Suprapubic skin (tissue), 4 donors: Measurements from ENCODE around the gene KCNK18. TPM values are rescaled to one million over a fixed set of nuclear protein-coding genes. Genes with fewer than 3 reads are reported as not detected.

Source experiments
- DNase-seq, 2 donors: peaks; one replicate each; pipeline ENCODE4 v3.0.0-alpha.2; 2019; ENCODE audit warnings: low spot score in 2 of 2
- H3K27ac ChIP-seq: fragments of 200-600 bp; sonication (generic); one replicate; pipeline ENCODE4 v1.5.1; 2019
- H3K27me3 ChIP-seq: fragments of 200-600 bp; sonication (generic); one replicate; pipeline ENCODE4 v1.5.1; 2019
- H3K36me3 ChIP-seq: fragments of 200-600 bp; sonication (generic); one replicate; pipeline ENCODE4 v1.5.1; 2019
- H3K4me1 ChIP-seq: fragments of 200-600 bp; sonication (generic); one replicate; pipeline ENCODE4 v1.5.1; 2019
- H3K4me3 ChIP-seq: fragments of 200-600 bp; sonication (generic); one replicate; pipeline ENCODE4 v1.5.1; 2019; ENCODE audit warnings: mild to moderate bottlenecking
- H3K9me3 ChIP-seq: fragments of 200-600 bp; sonication (generic); one replicate; pipeline ENCODE4 v1.5.1; 2019
- CTCF ChIP-seq, 2 donors: fragments of 200-600 bp in 1 of 2; fragments of 450-650 bp in 1 of 2; sonication (generic) in 1 of 2; IDR thresholded peaks; one replicate each; pipeline ENCODE4 v1.5.1; 2016 to 2019; ENCODE audit warnings: antibody characterized with exemption in 2 of 2, mild to moderate bottlenecking in 1 of 2, moderate library complexity in 1 of 2
- EP300 ChIP-seq: sonication (generic); formaldehyde crosslinking; IDR thresholded peaks from one replicate; pipeline ENCODE4 v1.6.1; 2017; ENCODE audit warnings: antibody characterized with exemption
- POLR2A ChIP-seq, 2 donors: fragments of 450-650 bp; IDR thresholded peaks; one replicate each; pipeline ENCODE4 v1.6.1; 2017; ENCODE audit warnings: antibody characterized with exemption in 2 of 2, mild to moderate bottlenecking in 2 of 2, moderate library complexity in 2 of 2
- POLR2AphosphoS5 ChIP-seq, 3 donors: sonication (generic); formaldehyde crosslinking; IDR thresholded peaks; one replicate each; pipeline ENCODE4 v1.6.1; 2017; ENCODE audit warnings: antibody characterized with exemption in 3 of 3
- WGBS: methylation state at CpG from one replicate; pipeline ENCODE4 v1.1.5; 2018; 5-methylcytosine and 5-hydroxymethylcytosine counted together
- total RNA-seq, 4 donors: library from RNA; depleted of rRNA; stranded (reverse); fragments of >200 nt; gene quantifications; one replicate each; pipeline ENCODE4 v1.1.0, GENCODE V29; 2016

The KCNK18 gene
- total RNA-seq, 4 donors from 2014 or later: not detected

- Histone ChIP-seq H3K27ac (no peak overlapping the region), H3K4me1 (no peaks in the 10 kb centered on the region), H3K36me3 (no peaks in the 10 kb centered on the region), H3K4me3 (no peak overlapping the region), H3K9me3 (no peaks in the 10 kb centered on the region), H3K27me3 (peaks cover 19% of the 10 kb centered on the region)
- no peak for TF ChIP-seq POLR2AphosphoS5 (IDR thresholded peaks at IDR 0.05)
- no peak for TF ChIP-seq EP300
- TF ChIP-seq POLR2A (IDR thresholded peaks at IDR 0.05): no peak
- TF ChIP-seq CTCF (IDR thresholded peaks at IDR 0.05): no peak
- 96% methylated on average over 7 of the region's 9 CpGs for WGBS
- no peak for DNase-seq
Measured at GRCh38 chr10:117255835-117256460, 58.7 kb downstream of the KCNK18 start.

GRCh38 chr10:117256910-117257309, 59.6 kb downstream of the KCNK18 start:
- 91% methylated on average over 8 of the region's 10 CpGs for WGBS
- H3K27me3 ChIP-seq: peaks cover 28% of the 10 kb centered on the region

GRCh38 chr10:117257721-117258120, 60.4 kb downstream of the KCNK18 start:
- H3K9me3 ChIP-seq: no peaks in the 10 kb centered on the region
- peaks cover 33% of the 10 kb centered on the region for H3K27me3 ChIP-seq
- no peak for DNase-seq
- 73% methylated on average over 3 of the region's 3 CpGs for WGBS
- TF ChIP-seq POLR2AphosphoS5 (IDR thresholded peaks at IDR 0.05) (no peak), POLR2A (IDR thresholded peaks at IDR 0.05) (no peak)
- H3K4me1 ChIP-seq: no peaks in the 10 kb centered on the region
- no peaks in the 10 kb centered on the region for H3K36me3 ChIP-seq
- H3K4me3 ChIP-seq: no peak overlapping the region
- no peak overlapping the region for H3K27ac ChIP-seq

More at GRCh38 chr10:117256910-117257309, 59.6 kb downstream of the KCNK18 start:
- Histone ChIP-seq H3K9me3 (no peaks in the 10 kb centered on the region), H3K4me1 (no peaks in the 10 kb centered on the region), H3K4me3 (no peak overlapping the region), H3K27ac (no peak overlapping the region), H3K36me3 (no peaks in the 10 kb centered on the region)
- DNase-seq: no peak
- TF ChIP-seq EP300 (no peak), POLR2AphosphoS5 (IDR thresholded peaks at IDR 0.05) (no peak), POLR2A (IDR thresholded peaks at IDR 0.05) (no peak), CTCF (IDR thresholded peaks at IDR 0.05) (no peak)

GRCh38 chr10:117259279-117259678, 62.0 kb downstream of the KCNK18 start:
- DNase-seq: no peak
- TF ChIP-seq CTCF (IDR thresholded peaks at IDR 0.05): no peak
- no peak for TF ChIP-seq EP300
- TF ChIP-seq POLR2AphosphoS5 (IDR thresholded peaks at IDR 0.05): no peak
- no peak for TF ChIP-seq POLR2A (IDR thresholded peaks at IDR 0.05)

More at GRCh38 chr10:117259279-117259678, 62.0 kb downstream of the KCNK18 start:
- Histone ChIP-seq H3K27me3 (peaks cover 41% of the 10 kb centered on the region), H3K4me3 (no peak overlapping the region), H3K9me3 (no peaks in the 10 kb centered on the region), H3K36me3 (no peaks in the 10 kb centered on the region), H3K4me1 (no peaks in the 10 kb centered on the region), H3K27ac (no peak overlapping the region)
- 52% methylated on average over 3 of the region's 3 CpGs for WGBS

Other genes starting within 250 kb of the KCNK18 start
- 10 to 100 TPM; 20.9 to 55.5 (median 25.2) TPM for gene SHTN1, start 192.3 kb upstream of the KCNK18 start, total RNA-seq
- gene VAX1, start 59.2 kb upstream of the KCNK18 start, total RNA-seq: not detected
- gene SLC18A2, start 43.6 kb downstream of the KCNK18 start, total RNA-seq: 10 to 100 TPM in 1 of 4 donors, 1 to 10 TPM in 3; 2.7 to 10.5 (median 5.4) TPM
- gene PDZD8, start 178.0 kb downstream of the KCNK18 start, total RNA-seq: 10 to 100 TPM; 23.7 to 46.2 (median 36.4) TPM